ENCODE measurements around the gene SLC66A2.
"Not testable (repeated sequence)": the region's sequence is repeated elsewhere in the genome, so short reads cannot be mapped to it uniquely, and the experiment has no call there.

Gene SLC66A2

GRCh38 chr18:79864955-79865354 is 86.5 kb downstream of the SLC66A2 start:
- DNase-seq (ENCODE audit: low spot score): not testable (repeated sequence)

- DNase-seq (ENCODE audit: low spot score): no peak
These were observed 87.3 kb downstream of the SLC66A2 start for GRCh38 chr18:79864006-79864725.

DNA sequence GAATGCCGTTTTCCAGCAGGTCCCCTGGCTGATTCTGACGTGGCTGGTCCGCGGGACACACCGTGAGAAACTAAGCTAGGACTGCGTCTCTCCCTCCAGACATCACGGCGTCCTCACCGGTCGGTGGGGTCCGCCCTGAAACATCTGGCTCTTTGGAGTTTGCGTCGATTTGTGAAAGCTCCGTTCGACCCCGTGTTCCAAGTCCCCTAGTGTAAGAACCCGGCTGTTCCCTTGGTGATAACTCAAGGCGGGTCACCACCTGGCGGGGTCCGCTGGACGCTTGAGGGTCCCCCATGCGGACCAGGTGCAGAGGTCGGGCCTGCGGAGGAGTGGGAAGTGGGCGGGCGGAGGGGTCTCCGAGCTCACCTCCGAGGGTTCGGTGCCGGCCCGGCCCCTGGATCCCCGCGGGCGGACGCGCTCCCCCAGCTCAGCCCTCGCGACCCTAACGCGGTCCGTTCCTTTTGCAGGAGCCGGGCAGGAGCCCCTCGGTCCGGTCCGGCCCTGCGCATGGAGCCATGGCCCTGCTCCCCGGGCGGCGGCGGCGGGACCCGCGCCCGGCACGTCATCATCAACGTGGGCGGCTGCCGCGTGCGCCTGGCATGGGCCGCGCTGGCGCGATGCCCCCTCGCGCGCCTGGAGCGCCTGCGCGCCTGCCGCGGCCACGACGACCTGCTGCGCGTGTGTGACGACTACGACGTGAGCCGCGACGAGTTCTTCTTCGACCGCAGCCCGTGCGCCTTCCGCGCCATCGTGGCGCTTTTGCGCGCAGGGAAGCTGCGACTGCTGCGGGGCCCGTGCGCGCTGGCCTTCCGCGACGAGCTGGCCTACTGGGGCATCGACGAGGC is 88.1 kb downstream of the SLC66A2 start:
- no peak for DNase-seq (ENCODE audit: low spot score)

DNA sequence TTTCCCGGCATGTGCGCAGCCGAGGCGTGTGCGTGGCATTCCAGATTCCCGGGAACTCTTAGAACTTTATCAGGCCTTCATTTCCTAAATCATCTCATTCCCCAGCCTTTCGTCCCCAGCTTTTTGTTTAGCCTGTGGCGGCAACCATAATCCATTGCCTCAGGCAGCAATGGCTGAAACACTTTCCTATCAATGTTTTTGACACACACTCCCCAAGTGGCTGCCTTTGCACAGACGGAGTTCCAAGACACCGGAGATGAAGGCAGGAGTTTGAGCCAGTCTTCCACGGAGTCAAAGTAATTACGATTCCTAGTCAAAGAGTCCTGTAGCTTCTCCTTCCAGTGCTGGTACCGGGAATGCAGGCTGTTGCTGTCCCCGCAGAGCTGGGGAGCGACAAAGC is 88.9 kb downstream of the SLC66A2 start:
- DNase-seq (ENCODE audit: low spot score): no peak

GRCh38 chr18:79861687-79862086 is 89.8 kb downstream of the SLC66A2 start:
- no peak for DNase-seq (ENCODE audit: low spot score)

DNA sequence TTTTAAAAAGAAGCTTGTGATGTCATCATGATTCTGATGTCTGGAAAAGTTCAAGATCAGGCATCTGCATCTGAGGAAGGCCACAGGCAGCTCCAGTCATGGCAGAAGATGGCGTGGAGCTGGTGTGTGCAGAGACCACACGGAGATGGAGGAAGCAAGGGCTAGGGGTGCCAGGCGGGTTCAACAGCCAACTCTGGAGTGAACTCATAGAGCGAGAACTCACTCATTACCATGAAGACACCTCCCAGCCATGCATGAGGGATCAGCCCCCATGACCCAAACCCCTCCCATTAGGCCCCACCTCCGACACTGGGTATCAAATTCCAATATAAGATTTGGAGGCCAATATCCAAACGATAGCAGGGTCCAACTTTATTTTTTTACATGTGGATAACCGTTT is 92.1 kb downstream of the SLC66A2 start:
- no peak for DNase-seq (ENCODE audit: low spot score)

DNA sequence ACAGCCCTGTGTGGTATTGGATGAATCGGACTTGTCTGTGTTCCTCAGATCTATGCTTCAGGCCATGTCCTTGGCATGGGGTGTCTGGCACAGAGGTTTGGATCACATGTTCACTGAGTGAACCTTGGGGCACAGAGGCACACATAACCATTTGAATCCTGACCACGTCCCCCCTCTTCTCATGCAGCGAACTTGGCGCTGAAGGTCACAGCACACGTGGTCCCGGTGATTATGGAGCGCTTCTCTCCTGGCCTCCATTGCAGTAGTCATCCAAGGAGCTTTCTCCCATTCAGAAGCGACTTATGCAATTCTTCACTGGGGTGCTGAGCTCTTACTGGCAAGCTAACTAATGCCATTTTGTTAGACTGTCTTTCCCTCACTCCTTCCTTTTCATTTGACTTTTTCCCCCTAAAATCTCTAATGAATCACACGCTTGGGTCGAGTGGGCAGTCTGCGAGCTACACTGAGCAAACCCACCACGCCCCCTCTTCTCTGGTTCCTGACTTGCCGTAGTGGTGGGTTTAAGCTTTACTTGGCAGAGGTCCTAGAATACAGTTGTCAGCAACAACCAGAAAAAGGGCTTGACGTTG is 94.3 kb downstream of the SLC66A2 start:
- DNase-seq (ENCODE audit: low spot score): no peak

DNA sequence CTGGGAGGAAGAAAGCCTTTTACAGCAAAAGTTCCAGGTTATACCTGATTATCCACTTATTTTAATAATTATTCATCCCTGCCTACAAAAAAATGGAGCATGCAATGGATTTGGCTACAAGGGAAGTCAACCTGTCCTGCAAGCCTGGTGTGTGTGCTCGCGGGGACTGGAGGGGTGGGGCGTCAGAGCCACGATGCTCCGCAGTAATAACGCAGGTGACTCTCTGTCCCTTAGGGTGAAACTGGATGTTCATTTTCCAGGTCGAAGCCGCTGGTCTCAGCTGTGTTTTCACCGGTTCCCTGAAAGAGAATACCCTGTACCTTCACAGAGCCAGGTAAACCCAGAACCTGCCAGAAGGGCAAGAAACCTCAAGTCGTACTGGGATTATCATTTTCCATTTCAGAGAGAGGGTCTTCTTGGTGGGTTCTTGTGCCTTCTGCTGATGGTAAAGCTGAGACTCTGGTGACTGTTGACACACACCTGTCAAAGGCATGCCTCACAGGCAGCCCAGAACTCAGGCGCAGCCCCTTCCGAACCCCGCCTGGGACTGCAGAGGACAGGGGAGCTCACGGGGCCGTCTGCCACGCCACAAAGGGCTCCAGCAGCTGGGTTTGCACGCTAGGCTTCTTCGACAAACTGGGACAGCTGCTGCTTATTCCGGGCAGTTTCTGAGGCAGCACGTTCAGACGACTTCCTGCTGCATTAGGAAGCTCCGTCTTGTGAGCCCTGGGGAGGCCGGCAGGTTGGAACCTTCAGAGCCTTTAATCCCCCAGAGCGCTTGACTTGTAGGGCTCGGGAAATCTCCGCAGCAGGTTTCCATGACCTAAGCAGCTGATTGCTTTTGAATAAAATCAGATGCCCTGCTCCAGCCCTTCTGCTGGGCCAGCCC is 95.1 kb downstream of the SLC66A2 start:
- no peak for DNase-seq (ENCODE audit: low spot score)

DNA sequence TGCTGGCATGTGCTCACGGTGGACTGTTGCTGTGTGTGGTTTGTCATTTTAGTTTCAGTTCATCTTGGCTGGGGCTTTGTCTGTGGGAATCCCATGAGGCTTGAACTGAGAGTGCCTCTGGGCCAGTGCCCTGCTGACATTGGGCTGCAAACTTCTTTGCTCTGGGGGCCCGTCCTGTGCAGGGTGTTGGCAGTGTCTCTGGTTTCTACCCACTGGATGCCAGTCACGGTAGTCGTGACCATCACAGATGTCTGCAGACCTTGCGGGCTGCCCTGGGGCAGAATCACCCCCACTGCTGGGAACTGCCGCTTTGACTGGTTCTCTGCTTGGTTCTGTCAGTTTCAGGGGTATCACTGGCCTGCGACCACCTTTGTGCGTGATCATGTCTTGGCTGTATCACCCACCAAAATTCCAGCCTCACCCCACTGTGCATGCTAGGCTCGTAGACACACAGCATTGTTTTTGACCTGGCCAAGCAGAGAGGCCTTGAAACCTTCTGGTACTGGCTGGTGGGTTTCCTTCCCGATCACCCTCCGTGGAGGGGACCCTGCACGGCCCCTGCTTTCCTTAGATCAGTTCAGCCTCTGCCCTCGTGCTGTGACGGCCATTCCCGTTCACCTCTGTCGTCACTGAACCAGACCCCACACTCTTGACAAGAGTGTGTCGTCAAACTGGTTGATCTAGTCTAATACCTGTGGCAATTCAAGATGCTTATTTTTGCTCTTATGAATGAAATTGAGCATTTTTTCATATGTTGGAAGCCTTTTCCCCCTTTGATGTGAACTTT is 96.1 kb downstream of the SLC66A2 start:
- no peak for DNase-seq (ENCODE audit: low spot score)

- no peak for DNase-seq (ENCODE audit: low spot score)
These were observed 97.5 kb downstream of the SLC66A2 start for GRCh38 chr18:79853993-79854364.

GRCh38 chr18:79853303-79853992 is 98.0 kb downstream of the SLC66A2 start:
- no peak for DNase-seq (ENCODE audit: low spot score)

DNA sequence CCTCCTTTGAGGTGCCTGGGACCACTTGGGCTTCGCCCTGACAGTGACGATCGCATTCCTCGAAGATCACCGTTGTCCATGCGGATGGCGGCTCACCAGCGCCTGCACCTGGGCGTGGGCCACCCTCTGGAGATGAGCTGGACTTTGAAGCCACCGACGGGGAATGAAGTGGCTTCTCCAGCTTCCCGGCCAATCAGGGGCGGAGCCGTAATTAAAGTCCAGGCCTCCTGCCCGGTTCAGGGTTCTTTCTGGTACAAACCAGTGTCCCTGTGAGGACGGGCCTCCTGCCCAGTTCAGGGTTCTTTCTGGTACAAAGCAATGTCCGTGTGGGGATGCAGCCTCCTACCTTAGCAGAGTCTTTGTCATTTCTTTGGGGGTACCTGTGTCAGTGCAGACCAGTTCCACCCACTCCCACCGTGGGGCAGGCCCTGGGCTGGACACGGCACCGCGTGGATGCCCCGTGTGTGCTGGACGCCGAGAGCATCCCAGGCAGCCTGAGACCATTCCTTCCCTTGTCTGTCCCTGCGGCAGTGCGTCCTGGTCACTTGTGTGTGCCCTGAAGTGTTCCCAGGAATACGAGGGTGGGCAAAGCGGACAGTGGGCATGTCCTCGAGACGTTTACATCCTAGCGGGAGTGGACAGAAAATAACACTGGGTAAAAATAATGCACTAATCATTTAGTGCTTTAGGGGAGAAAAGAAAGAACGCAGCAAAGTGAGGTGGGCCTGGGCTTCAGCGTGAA is 98.7 kb downstream of the SLC66A2 start:
- DNase-seq (ENCODE audit: low spot score): no peak

Data from CD4-positive, alpha-beta T cell treated with Interleukin-15 for 4 hours (primary cell).